ENCODE results near the gene NAA20.

Gene NAA20

GRCh38 chr20:20076297-20077065 is 59.3 kb downstream of the NAA20 start:
- no peak for DNase-seq (ENCODE audit: low read depth)

GRCh38 chr20:20078041-20078440 is 60.9 kb downstream of the NAA20 start:
- no peak for DNase-seq (ENCODE audit: low read depth)

DNA sequence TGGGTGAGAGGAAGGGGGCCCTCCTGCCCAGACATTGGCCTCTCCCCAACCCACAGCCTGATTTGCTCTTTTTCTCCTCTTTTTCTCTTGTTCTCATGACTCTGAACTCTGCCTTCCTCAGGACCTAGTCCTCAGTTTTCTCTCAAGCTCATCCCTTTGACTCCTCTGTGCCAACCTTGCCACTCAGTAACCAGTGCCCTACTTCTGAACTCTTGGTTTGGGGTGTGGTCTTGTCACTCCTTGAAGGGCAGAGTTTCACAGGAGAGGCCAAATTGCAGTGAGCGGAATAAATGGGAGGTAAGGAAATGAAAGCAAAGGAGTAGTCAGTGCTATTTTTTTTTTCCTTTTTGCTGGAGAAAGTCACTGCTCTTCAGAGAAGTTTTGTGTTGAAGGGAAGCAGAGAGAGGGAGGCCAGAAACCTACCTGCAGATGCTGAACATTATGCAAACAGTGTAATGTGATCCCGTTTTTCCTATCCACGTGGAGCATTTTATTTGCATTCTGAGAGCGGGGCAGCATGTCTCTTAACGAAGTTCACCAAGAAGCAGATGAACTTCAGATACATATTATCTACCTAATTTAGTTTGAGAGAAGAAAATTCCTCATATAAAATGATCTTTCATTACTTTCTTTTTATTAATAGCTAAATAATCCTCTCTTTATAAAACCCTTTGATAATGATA is 62.1 kb downstream of the NAA20 start:
- DNase-seq (ENCODE audit: low read depth) = no peak

Data from CMK (cell line).